Hepatocyte (in vitro differentiated cells): ENCODE results near the gene TMEM109.

ENCODE experiments used
- EZH2 ChIP-seq: fragments of 200-600 bp; sonication (generic); IDR thresholded peaks from 2 replicates; pipeline ENCODE4 v1.6.1; 2016; ENCODE audit warnings: antibody characterized with exemption, mild to moderate bottlenecking, borderline replicate concordance
- EZH2phosphoT487 ChIP-seq: fragments of 200-600 bp; sonication (generic); IDR thresholded peaks from one replicate; pipeline ENCODE4 v1.6.1; 2018; ENCODE audit warnings: antibody characterized with exemption, mild to moderate bottlenecking, low read depth, moderate library complexity; ENCODE audit not compliant: unreplicated experiment, severe bottlenecking
- TF ChIP-seq, protein P1 (sequence below): fragments of 200-600 bp; sonication (generic); IDR thresholded peaks from 2 replicates; pipeline ENCODE4 v1.5.1; 2016; ENCODE audit warnings: antibody characterized with exemption, mild to moderate bottlenecking; ENCODE audit not compliant: poor library complexity

DNA sequence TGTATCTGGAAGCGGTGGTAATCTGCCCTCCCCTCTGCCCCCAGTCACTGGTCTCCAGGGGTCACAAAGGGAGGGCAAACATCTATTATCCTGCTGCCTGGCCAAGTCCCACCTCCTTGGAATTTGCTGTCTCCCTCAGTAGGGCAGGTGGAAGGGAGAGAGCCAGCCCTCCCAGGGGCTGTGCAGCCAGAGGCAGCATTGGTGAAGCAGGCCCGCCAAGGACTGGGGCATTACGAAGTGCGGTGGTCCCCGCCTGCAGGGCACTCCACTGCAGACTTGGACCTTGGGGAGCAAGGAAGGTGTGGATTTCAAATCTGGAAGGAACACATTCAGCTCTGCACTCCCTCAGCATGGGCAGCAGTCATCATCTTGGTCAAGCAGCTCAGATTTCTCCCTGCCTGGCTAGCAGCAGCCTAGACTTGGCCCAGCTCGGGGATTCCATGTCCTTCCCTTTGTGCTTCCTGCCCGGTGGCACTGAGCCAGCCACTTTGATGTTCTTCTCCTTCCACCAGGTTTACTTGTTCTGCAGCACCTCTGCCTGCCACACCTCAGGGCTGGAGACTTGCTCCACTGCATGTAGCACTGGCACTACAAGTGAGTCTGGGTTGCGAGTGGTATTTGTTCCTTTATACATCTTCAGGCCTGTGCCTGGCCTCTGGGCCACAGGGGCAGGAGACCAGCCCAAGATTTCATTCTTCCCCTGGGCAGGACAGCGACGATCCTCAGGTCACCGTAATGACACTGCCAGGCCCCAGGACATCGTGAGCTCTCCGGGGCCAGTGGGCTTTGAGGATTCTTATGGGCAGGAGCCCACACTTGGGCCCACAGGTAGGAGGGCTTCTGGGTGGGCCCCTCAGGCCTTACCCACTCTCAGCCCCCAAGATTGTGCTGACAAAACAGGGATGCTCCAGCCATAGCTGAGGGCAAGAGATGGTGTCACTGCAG, 39.3 kb upstream of the TMEM109 start:
- TF ChIP-seq, protein P1, sequence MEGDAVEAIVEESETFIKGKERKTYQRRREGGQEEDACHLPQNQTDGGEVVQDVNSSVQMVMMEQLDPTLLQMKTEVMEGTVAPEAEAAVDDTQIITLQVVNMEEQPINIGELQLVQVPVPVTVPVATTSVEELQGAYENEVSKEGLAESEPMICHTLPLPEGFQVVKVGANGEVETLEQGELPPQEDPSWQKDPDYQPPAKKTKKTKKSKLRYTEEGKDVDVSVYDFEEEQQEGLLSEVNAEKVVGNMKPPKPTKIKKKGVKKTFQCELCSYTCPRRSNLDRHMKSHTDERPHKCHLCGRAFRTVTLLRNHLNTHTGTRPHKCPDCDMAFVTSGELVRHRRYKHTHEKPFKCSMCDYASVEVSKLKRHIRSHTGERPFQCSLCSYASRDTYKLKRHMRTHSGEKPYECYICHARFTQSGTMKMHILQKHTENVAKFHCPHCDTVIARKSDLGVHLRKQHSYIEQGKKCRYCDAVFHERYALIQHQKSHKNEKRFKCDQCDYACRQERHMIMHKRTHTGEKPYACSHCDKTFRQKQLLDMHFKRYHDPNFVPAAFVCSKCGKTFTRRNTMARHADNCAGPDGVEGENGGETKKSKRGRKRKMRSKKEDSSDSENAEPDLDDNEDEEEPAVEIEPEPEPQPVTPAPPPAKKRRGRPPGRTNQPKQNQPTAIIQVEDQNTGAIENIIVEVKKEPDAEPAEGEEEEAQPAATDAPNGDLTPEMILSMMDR: no peak
- TF ChIP-seq EZH2: no peak
- no peak for TF ChIP-seq EZH2phosphoT487
